GM12878 (cell line): ENCODE data around the gene BCHE. TPM values are rescaled to one million over a fixed set of nuclear protein-coding genes. Genes with fewer than 3 reads are reported as not detected.

ENCODE experiments used
- ATAC-seq: fragments of 200-7000 bp; cut with Tn5 transposase; 3 replicates; pipeline ENCODE4 v1.9.1; 2020; ENCODE audit warnings: mild to moderate bottlenecking, moderate library complexity
- BruUV-seq: library from RNA; stranded (reverse); fragments of 400-500 nt; replicated peaks from 2 replicates; lab custom pipeline; 2021; lab: Mats Ljungman, UMichigan
- CTCF ChIA-PET: fragments of 300-600 bp; sonication (Branson Sonifier 250); formaldehyde crosslinking; extraction: SDS; loops from one replicate; lab custom pipeline; 2021; ENCODE audit warnings: inconsistent platforms; lab: Yijun Ruan, JAX
- POLR2A ChIA-PET: fragments of 350-600 bp; formaldehyde crosslinking; extraction: SDS; loops from one replicate; lab custom pipeline; 2021; ENCODE audit warnings: inconsistent platforms; lab: Charles Lee
- RAD21 ChIA-PET: fragments of 300-600 bp; sonication (Branson Sonifier 250); formaldehyde crosslinking; loops from one replicate; lab custom pipeline; 2023; ENCODE audit warnings: antibody characterized with exemption; ENCODE audit not compliant: unreplicated experiment; lab: Charles Lee
- SMC1A ChIA-PET: fragments of 300-600 bp; sonication (Branson Sonifier 250); formaldehyde crosslinking; loops from one replicate; lab custom pipeline; 2023; ENCODE audit not compliant: unreplicated experiment, uncharacterized antibody; lab: Charles Lee
- DNase-seq: peaks from one replicate; pipeline ENCODE4 v3.0.0-alpha.2; 2011; ENCODE audit warnings: low read depth, low spot score
- FAIRE-seq: peaks from 3 replicates; lab custom pipeline; 2011; peaks lifted over from hg19 to GRCh38; lab: Jason Lieb, UNC
- H2AFZ ChIP-seq: 2 replicates; pipeline ENCODE4 v1.6.0; 2011; ENCODE audit warnings: low read depth, low read length, control low read depth; ENCODE audit not compliant: control insufficient read depth
- H3K27ac ChIP-seq: 2 replicates; pipeline ENCODE4 v1.5.1; 2011; ENCODE audit warnings: control low read depth; ENCODE audit not compliant: control insufficient read depth, insufficient read depth
- H3K27me3 ChIP-seq, 2 experiments: replicated peaks in 1 of 2; 2 replicates each; pipeline versions ENCODE4 v1.6.0 to v1.6.1; 2011; ENCODE audit warnings: low read length in 1 of 2; ENCODE audit not compliant: control insufficient read depth in 2 of 2, insufficient read depth in 2 of 2
- H3K36me3 ChIP-seq, 2 experiments: 2 replicates each; pipeline ENCODE4 v1.5.1; 2011; ENCODE audit warnings: low read length in 1 of 2; ENCODE audit not compliant: control insufficient read depth in 2 of 2, insufficient read depth in 2 of 2
- H3K4me1 ChIP-seq: 2 replicates; pipeline ENCODE4 v1.6.1; 2011; ENCODE audit warnings: mild to moderate bottlenecking, low read length, moderate library complexity, mixed read lengths; ENCODE audit not compliant: control insufficient read depth, insufficient read depth
- H3K4me2 ChIP-seq: 2 replicates; pipeline ENCODE4 v1.6.0; 2011; ENCODE audit warnings: control low read depth; ENCODE audit not compliant: control insufficient read depth, insufficient read depth
- H3K4me3 ChIP-seq: fragments of 200-600 bp; sonication (generic); 2 replicates; pipeline ENCODE4 v1.5.1; 2016
- H3K79me2 ChIP-seq: 2 replicates; pipeline ENCODE4 v1.6.0; 2011; ENCODE audit warnings: low read length; ENCODE audit not compliant: control insufficient read depth, insufficient read depth
- H3K9ac ChIP-seq: 2 replicates; pipeline ENCODE4 v1.8.0; 2011; ENCODE audit warnings: low read length, control low read depth, mixed read lengths; ENCODE audit not compliant: control insufficient read depth, insufficient read depth
- H3K9me3 ChIP-seq: replicated peaks from 3 replicates; pipeline ENCODE4 v1.5.1; 2011; ENCODE audit warnings: mild to moderate bottlenecking, low read length; ENCODE audit not compliant: control insufficient read depth, insufficient read depth
- H4K20me1 ChIP-seq: 2 replicates; pipeline ENCODE4 v1.6.0; 2011; ENCODE audit not compliant: control insufficient read depth, insufficient read depth
- CEBPB ChIP-seq, 2 experiments: fragments of 150-350 bp in 1 of 2; IDR thresholded peaks; 2 replicates each; pipeline ENCODE4 v1.6.1; 2012 to 2014; ENCODE audit warnings: low read depth in 2 of 2, low read length in 2 of 2, borderline replicate concordance in 1 of 2, inconsistent platforms in 1 of 2
- CHD1 ChIP-seq: IDR thresholded peaks from 2 replicates; pipeline ENCODE4 v1.6.1; 2012; ENCODE audit warnings: low read depth, low read length, improper control_type of control experiment
- LARP7 ChIP-seq: fragments of 450-650 bp; IDR thresholded peaks from 2 replicates; pipeline ENCODE4 v1.6.1; 2017; ENCODE audit warnings: mild to moderate bottlenecking
- POLR2AphosphoS2 ChIP-seq: IDR thresholded peaks from 2 replicates; pipeline ENCODE4 v1.6.1; 2011; ENCODE audit warnings: low read depth, mild to moderate bottlenecking, low read length, improper control_type of control experiment, moderate library complexity
- RAD21 ChIP-seq: IDR thresholded peaks from 2 replicates; pipeline ENCODE4 v1.6.1; 2011; ENCODE audit warnings: mild to moderate bottlenecking, low read depth, low read length, moderate library complexity; ENCODE audit not compliant: insufficient read depth
- RCOR1 ChIP-seq: conservative IDR thresholded peaks from 2 replicates; pipeline ENCODE4 v1.6.1; 2012; ENCODE audit warnings: low read depth, low read length, improper control_type of control experiment
- SP1 ChIP-seq: IDR thresholded peaks from one replicate; pipeline ENCODE4 v1.6.1; 2011; ENCODE audit warnings: low read depth, low read length
- STAT1 ChIP-seq: fragments of 450-650 bp; conservative IDR thresholded peaks from 2 replicates; pipeline ENCODE4 v1.6.1; 2014; ENCODE audit warnings: antibody characterized with exemption, mild to moderate bottlenecking
- WGBS: methylation state at CpG from one replicate; pipeline ENCODE4 v1.1.6; 2016; ENCODE audit warnings: low lambda C conversion rate; ENCODE audit not compliant: insufficient replicate concordance, insufficient coverage; ENCODE audit errors: missing lambda C conversion rate; 5-methylcytosine and 5-hydroxymethylcytosine counted together
- in situ Hi-C: fragments of 300-500 bp; cut with MboI; formaldehyde crosslinking; loops from 9 replicates; pipeline ENCODE4 v1.14.3; 2018; ENCODE audit warnings: mixed read lengths
- intact Hi-C: fragments of 100-400 bp; cut with micrococcal nuclease; formaldehyde crosslinking; loops from one replicate; pipeline ENCODE4 v1.14.2; 2022; ENCODE audit not compliant: unreplicated experiment
- polyA plus RNA-seq, 11 experiments: library from polyadenylated mRNA; depleted of rRNA in 4 of 11; unstranded in 6 of 11; stranded (reverse) in 5 of 11; fragments of >200 nt; fragmentation: Nextera tagmentation in 4 of 11; fragmentation: Illumina TruSeq in 1 of 11; extraction: Ambion mirVana in 4 of 11; extraction: Trizol in 1 of 11; gene quantifications; 1 replicate in 1 of 11; 2 replicates in 10 of 11; pipeline versions ENCODE4 v1.2.1 to v1.2.3, GENCODE V29; 2011 to 2016; ENCODE audit warnings: inconsistent platforms in 2 of 11, missing spikeins in 2 of 11, low read depth in 1 of 11
- total RNA-seq, 4 experiments: library from RNA; depleted of rRNA in 3 of 4; stranded (reverse); fragments of >200 nt in 3 of 4; fragmentation: Illumina TruSeq in 1 of 4; extraction: Trizol in 1 of 4; gene quantifications; 2 replicates each; pipeline versions ENCODE4 v1.2.1 to v1.2.3, GENCODE V29; 2013 to 2021

The BCHE gene
- total and polyA plus RNA-seq, 10 of the 15 experiments (the other 5 are each of a cell fraction or from before 2014, with no cell fraction given) = 16.8 to 233 (median 29.3) TPM

DNA sequence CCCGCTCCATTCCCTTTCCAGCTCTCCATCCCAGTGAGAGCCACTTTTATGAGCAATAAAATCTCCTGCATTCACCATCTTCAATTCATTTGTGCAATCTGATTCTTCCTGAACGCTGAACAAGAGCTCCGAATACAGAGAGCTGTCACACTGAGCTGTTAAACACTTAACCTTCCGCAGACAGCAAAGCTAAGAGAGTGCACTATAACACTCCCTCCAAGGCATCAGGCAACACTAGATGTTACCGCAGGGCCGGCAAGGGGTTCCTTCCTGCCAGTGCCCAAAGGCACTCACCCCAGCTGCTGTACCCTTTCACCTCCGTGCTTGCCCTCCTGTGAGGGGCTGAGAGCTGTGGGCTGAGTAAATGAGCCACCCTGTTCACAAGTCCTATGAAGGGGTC lies 85.6 kb downstream of the BCHE start:
- ATAC-seq (peak; percentile 20), DNase-seq (no peak), FAIRE-seq (no peak)
- no peak overlapping the region for H3K27ac ChIP-seq
- ChIA-PET POLR2A (interaction anchor here (1.2 kb wide), 1 partner anchor 53 kb away, joined by 3 read pairs; no protein-coding TSS in a partner anchor), CTCF (interaction anchor here (0.7 to 1.2 kb wide), 2 partner anchors 19 to 43 kb away, joined by 3 read pairs; no protein-coding TSS in a partner anchor), RAD21 (no interaction called here), SMC1A (interaction anchor here (0.5 to 1.7 kb wide), 6 partner anchors 11 to 310 kb away, joined by 3 to 7 read pairs (median 4); no protein-coding TSS in a partner anchor)
- H4K20me1 ChIP-seq = no peaks in the 10 kb centered on the region
- no TSS peak for BruUV-seq
- H3K36me3 ChIP-seq = no peaks in the 10 kb centered on the region
- H3K79me2 ChIP-seq = no peaks in the 10 kb centered on the region
- H3K9me3 ChIP-seq = no peaks in the 10 kb centered on the region
- no peak overlapping the region for H3K4me2 ChIP-seq
- 39% methylated on average over 7 of the region's 7 CpGs for WGBS
- no peak for TF ChIP-seq STAT1
- TF ChIP-seq POLR2AphosphoS2 = no peak
- TF ChIP-seq LARP7 = 0 out of 2 replicates have a peak, but pooled peaks have one; percentile 26
- no peak for TF ChIP-seq CEBPB (IDR thresholded peaks at IDR 0.05; ENCODE audit: borderline replicate concordance in 1 of 2, low read depth in 2 of 2, low read length in 2 of 2)
- no peak for TF ChIP-seq SP1
- TF ChIP-seq RAD21 = no peak
- TF ChIP-seq RCOR1 = no peak
- TF ChIP-seq, all 136 proteins: peak for 1
- Histone ChIP-seq H3K4me3 (no peak overlapping the region), H2AFZ (no peak overlapping the region), H3K27me3 (no peaks in the 10 kb centered on the region), H3K4me1 (no peaks in the 10 kb centered on the region), H3K9ac (no peak overlapping the region)
- intact Hi-C loops = no loop called here
- in situ Hi-C loops = no loop called here

DNA sequence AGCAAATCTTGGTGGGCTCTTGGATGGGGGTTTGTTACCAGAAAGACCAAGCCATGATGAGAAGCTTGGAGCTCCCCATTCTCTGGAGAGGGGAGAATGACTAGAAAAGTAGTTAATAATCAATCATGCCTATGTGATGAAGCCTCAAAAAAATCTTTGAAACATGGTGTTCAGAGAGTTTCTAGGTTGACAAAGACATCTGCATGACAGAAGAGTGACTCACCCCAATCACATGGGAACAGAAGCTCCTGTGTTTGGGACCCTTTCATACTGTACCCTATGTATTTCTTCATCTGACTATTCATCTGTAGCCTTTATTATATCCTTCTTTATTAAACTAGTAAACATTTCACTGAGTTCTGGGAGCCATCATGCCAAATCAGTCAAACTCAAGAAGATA lies 87.4 kb downstream of the BCHE start:
- no peak for FAIRE-seq
- BruUV-seq = no TSS peak
- H3K27ac ChIP-seq = no peak overlapping the region
- TF ChIP-seq CHD1 = no peak
- no peaks in the 10 kb centered on the region for H3K4me1 ChIP-seq
- no peaks in the 10 kb centered on the region for H3K9me3 ChIP-seq
- RAD21 ChIA-PET = interaction anchor here (0.8 to 1.6 kb wide), 6 partner anchors 22 to 414 kb away, joined by 3 to 7 read pairs (median 4); no protein-coding TSS in a partner anchor
- CTCF ChIA-PET = interaction anchor here (1.1 to 1.7 kb wide), 4 partner anchors 10 to 105 kb away, joined by 3 to 4 read pairs (median 3); no protein-coding TSS in a partner anchor
- no peaks in the 10 kb centered on the region for H4K20me1 ChIP-seq
- H3K9ac ChIP-seq = no peak overlapping the region
- no peak overlapping the region for H2AFZ ChIP-seq
- in situ Hi-C loops = no loop called here
- H3K4me3 ChIP-seq = no peak overlapping the region
- H3K27me3 ChIP-seq = no peaks in the 10 kb centered on the region
- peak; percentile 6 for ATAC-seq
- no peaks in the 10 kb centered on the region for H3K36me3 ChIP-seq
- DNase-seq = no peak
- POLR2A ChIA-PET = interaction anchor here (0.6 to 0.9 kb wide), 2 partner anchors 21 to 35 kb away, joined by 3 to 8 read pairs; no protein-coding TSS in a partner anchor
- no peak overlapping the region for H3K4me2 ChIP-seq
- H3K79me2 ChIP-seq = no peaks in the 10 kb centered on the region
- SMC1A ChIA-PET = interaction anchor here (0.6 to 3.2 kb wide), 16 partner anchors 11 to 310 kb away, joined by 3 to 13 read pairs (median 3); partner anchors contain the start of gene BCHE
- intact Hi-C loops = no loop called here
